GM18870 (cell line): ENCODE measurements around the gene ZNRF2.

Experiments used
- ATAC-seq: cut with Tn5 transposase; IDR thresholded peaks from one replicate; pipeline ENCODE4 v1.9.1; 2021; ENCODE audit warnings: moderate library complexity; ENCODE audit not compliant: unreplicated experiment

The ZNRF2 gene

DNA sequence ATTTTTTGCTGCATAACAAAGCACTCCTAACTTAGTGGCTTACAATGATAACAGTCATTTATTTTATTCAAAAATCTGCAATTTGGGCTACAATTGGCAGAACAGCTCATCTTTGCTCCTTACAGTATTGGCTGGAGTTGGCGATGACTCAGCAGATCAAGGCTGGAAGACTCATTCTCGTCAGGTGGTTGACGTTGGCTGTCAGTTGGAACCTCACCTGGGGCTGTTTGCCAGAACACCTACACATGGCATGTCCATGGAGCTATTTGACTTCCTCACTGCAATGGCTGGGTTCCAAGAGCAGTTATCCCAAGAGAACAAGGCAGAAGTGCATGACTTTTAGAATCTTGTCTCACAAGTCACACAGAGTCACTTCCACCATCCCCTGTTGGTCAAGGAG is 119.1 kb downstream of the ZNRF2 start:
- no peak for ATAC-seq

DNA sequence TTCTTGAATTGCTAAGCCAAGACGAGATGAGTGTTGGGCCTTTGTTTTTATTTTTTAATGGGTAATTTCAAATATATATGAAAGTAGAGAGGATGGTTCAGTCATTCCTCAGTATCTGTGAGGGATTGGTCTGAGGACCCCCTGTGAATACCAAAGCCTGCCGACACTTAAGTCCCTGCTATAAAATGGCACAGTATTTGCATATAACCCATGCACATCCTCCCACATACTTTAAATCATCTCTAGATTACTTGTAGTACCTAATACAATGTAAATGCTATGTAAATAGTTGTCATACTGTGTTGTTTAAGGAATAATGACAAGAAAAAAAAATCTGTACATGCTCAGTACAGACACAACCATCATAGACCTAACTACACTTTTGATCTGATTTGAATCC is 120.8 kb downstream of the ZNRF2 start:
- no peak for ATAC-seq

DNA sequence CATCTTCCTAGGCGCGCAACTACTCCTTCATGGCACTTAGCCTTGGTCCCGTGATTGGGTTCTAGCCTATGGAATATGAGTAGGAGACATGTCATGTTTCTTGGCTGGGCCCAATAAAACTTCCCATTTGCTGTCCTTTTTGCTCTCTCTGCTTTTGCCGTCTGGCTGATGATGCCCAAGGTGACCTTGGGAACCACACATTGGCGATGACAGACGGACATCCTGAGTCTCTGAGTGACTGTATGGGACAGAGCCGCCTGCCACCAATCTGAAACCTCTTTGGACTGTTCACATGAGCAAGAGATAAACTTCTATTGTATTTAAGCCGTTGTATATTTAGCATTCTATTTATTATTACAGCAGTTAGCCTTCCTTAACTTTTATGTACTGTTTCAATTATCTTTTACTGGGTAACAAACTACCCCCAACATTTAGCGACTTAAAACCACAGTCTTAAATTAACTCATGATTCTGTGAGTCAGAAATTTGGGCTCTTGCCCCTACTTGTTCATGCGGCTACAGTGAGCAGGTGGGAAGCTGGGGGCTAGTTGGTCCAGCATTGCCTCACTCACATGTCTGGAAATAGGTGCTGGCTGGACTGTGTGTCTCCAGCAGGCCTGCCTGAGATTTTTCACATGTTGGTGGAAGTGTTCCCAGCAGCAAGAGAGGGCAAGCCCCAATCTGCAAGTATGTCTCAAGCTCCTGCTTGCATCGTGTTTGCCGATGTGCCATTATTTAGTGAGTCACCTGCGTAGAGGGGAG is 122.4 kb downstream of the ZNRF2 start:
- no peak for ATAC-seq

- no peak for ATAC-seq
Observed at GRCh38 chr7:30411173-30411572, 126.8 kb downstream of the ZNRF2 start.

GRCh38 chr7:30411897-30412296 is 127.5 kb downstream of the ZNRF2 start:
- no peak for ATAC-seq

GRCh38 chr7:30412782-30413504 is 128.5 kb downstream of the ZNRF2 start:
- ATAC-seq = no peak

- no peak for ATAC-seq
Observed at GRCh38 chr7:30413864-30414263, 129.5 kb downstream of the ZNRF2 start.
